Upper lobe of left lung (tissue), 6 donors: Measurements from ENCODE around the gene MMP14. TPM values are rescaled to one million over a fixed set of nuclear protein-coding genes. Genes with fewer than 3 reads are reported as not detected.
"Not testable (repeated sequence)": the region's sequence is repeated elsewhere in the genome, so short reads cannot be mapped to it uniquely, and the experiment has no call there.

Source experiments
- ATAC-seq, 2 donors: fragments of 200-7000 bp; cut with Tn5 transposase; one replicate each; pipeline ENCODE4 v1.9.1; 2022; ENCODE audit warnings: mild to moderate bottlenecking in 2 of 2, moderate library complexity in 2 of 2; ENCODE audit not compliant: low FRiP score in 2 of 2
- DNase-seq, 2 donors: peaks; one replicate each; pipeline ENCODE4 v3.0.0-alpha.2; 2019 to 2020
- H3K27ac ChIP-seq, 4 donors: fragments of 200-600 bp; sonication (generic); one replicate each; pipeline ENCODE4 v1.5.1; 2016 to 2019
- H3K27me3 ChIP-seq, 4 donors: fragments of 200-600 bp; sonication (generic); one replicate each; pipeline ENCODE4 v1.5.1; 2017 to 2019
- H3K36me3 ChIP-seq, 4 donors: fragments of 200-600 bp; sonication (generic); one replicate each; pipeline ENCODE4 v1.5.1; 2016 to 2019
- H3K4me1 ChIP-seq, 4 donors: fragments of 200-600 bp; sonication (generic); one replicate each; pipeline ENCODE4 v1.5.1; 2018 to 2019
- H3K4me3 ChIP-seq, 4 donors: fragments of 200-600 bp; sonication (generic); one replicate each; pipeline ENCODE4 v1.5.1; 2017 to 2019; ENCODE audit warnings: mild to moderate bottlenecking in 2 of 4, moderate library complexity in 1 of 4
- H3K9me3 ChIP-seq, 4 donors: fragments of 200-600 bp; sonication (generic); one replicate each; pipeline ENCODE4 v1.5.1; 2018 to 2019
- CTCF ChIP-seq, 6 experiments: fragments of 450-650 bp in 4 of 6; fragments of 200-600 bp in 2 of 6; sonication (generic) in 2 of 6; IDR thresholded peaks; one replicate each; pipeline ENCODE4 v1.5.1; 2016 to 2019; ENCODE audit warnings: antibody characterized with exemption in 6 of 6
- EP300 ChIP-seq, 4 donors: sonication (generic); formaldehyde crosslinking; IDR thresholded peaks; one replicate each; pipeline ENCODE4 v1.5.1; 2017; ENCODE audit warnings: antibody characterized with exemption in 4 of 4, control low read depth in 2 of 4
- POLR2A ChIP-seq, 4 donors: fragments of 450-650 bp; IDR thresholded peaks; one replicate each; pipeline ENCODE4 v1.5.1; 2016 to 2017; ENCODE audit warnings: antibody characterized with exemption in 4 of 4, mild to moderate bottlenecking in 2 of 4
- POLR2AphosphoS5 ChIP-seq, 2 donors: sonication (generic); formaldehyde crosslinking; IDR thresholded peaks; one replicate each; pipeline ENCODE4 v1.5.1; 2017; ENCODE audit warnings: antibody characterized with exemption in 2 of 2
- WGBS, 2 donors: methylation state at CpG; one replicate each; pipeline ENCODE4 v1.1.5; 2017 to 2018; 5-methylcytosine and 5-hydroxymethylcytosine counted together
- total RNA-seq, 6 donors: library from RNA; depleted of rRNA in 4 of 6; stranded (reverse); fragments of >200 nt in 4 of 6; gene quantifications; one replicate each; pipeline versions ENCODE4 v1.1.0 to v1.2.1, GENCODE V29; 2016 to 2021
- donor health status: DM: no; HTN: no; CAD: no; lungs with moderate emphysema.
- donor health status: DM: no; HTN: yes; CAD: no; lungs with severe emphysema.

Gene MMP14
- total RNA-seq, 6 donors from 2014 or later = 53.4 to 157 (median 104) TPM

- peak overlapping the region; percentile 72 to 77 (median 74) for H3K27ac ChIP-seq
- ATAC-seq = peak; percentile 29 to 63
- H3K4me1 ChIP-seq = peaks cover 25 to 47% (median 42%) of the 10 kb centered on the region in 4 donors
- no peak for TF ChIP-seq CTCF (IDR thresholded peaks at IDR 0.05)
- peak in 1 of 4 donors; percentile 29 for TF ChIP-seq POLR2A (IDR thresholded peaks at IDR 0.05)
- peak in 1 of 2 donors; percentile 11 for TF ChIP-seq POLR2AphosphoS5 (IDR thresholded peaks at IDR 0.05)
- WGBS, 2 donors = 48 to 58% methylated on average over 6 to 9 of the region's 9 CpGs
- DNase-seq = peak; percentile 46 to 82
- no peak overlapping the region for H3K4me3 ChIP-seq
- H3K36me3 ChIP-seq = peaks cover 0 to 11% (median 2%) of the 10 kb centered on the region in 4 donors
- H3K27me3 ChIP-seq = no peaks in the 10 kb centered on the region
- no peaks in the 10 kb centered on the region for H3K9me3 ChIP-seq
Observed at GRCh38 chr14:22850944-22851764, 14.8 kb downstream of the MMP14 start.

- not testable (repeated sequence) for H3K9me3 ChIP-seq, H3K27me3 ChIP-seq, DNase-seq, H3K36me3 ChIP-seq, ATAC-seq, H3K4me3 ChIP-seq
- H3K4me1 ChIP-seq = peaks cover 21 to 36% (median 34%) of the 10 kb centered on the region in 4 donors
- WGBS, 2 donors = 80 to 86% methylated on average over 12 of the region's 12 CpGs
- peak overlapping the region in 1 of 4 donors; percentile 74 for H3K27ac ChIP-seq
Observed at GRCh38 chr14:22852178-22852577, 15.8 kb downstream of the MMP14 start.

GRCh38 chr14:22852599-22852939 lies 16.2 kb downstream of the MMP14 start:
- H3K27ac ChIP-seq = peak overlapping the region in 3 of 4 donors; percentile 26 to 69 (median 60)

GRCh38 chr14:22852940-22853767 lies 16.8 kb downstream of the MMP14 start:
- TF ChIP-seq POLR2AphosphoS5 (IDR thresholded peaks at IDR 0.05) = no peak
- TF ChIP-seq POLR2A (IDR thresholded peaks at IDR 0.05) = peak in 1 of 4 donors; percentile 10
- peak; percentile 91 to 99 (median 97) for TF ChIP-seq CTCF (IDR thresholded peaks at IDR 0.05)
- Histone ChIP-seq H3K36me3 (no peaks in the 10 kb centered on the region), H3K9me3 (no peaks in the 10 kb centered on the region), H3K4me1 (peaks cover 12 to 28% (median 24%) of the 10 kb centered on the region in 4 donors), H3K27me3 (no peaks in the 10 kb centered on the region), H3K4me3 (peak overlapping the region; percentile 14 to 46 (median 34)), H3K27ac (peak overlapping the region; percentile 26 to 83 (median 64))
- 1 to 4% methylated on average over 5 to 20 of the region's 20 CpGs for WGBS, 2 donors
- peak; percentile 87 to 91 for DNase-seq
- ATAC-seq = peak; percentile 89 to 93

More at GRCh38 chr14:22852599-22852939, 16.2 kb downstream of the MMP14 start:
- no peak for TF ChIP-seq POLR2AphosphoS5 (IDR thresholded peaks at IDR 0.05)
- no peak for TF ChIP-seq CTCF (IDR thresholded peaks at IDR 0.05)
- TF ChIP-seq EP300 (IDR thresholded peaks at IDR 0.05) = no peak
- no peak for TF ChIP-seq POLR2A (IDR thresholded peaks at IDR 0.05)
- H3K36me3 ChIP-seq = no peaks in the 10 kb centered on the region
- H3K9me3 ChIP-seq = no peaks in the 10 kb centered on the region
- H3K27me3 ChIP-seq = no peaks in the 10 kb centered on the region
- DNase-seq (no peak), ATAC-seq (no peak)
- peaks cover 18 to 33% (median 30%) of the 10 kb centered on the region in 4 donors for H3K4me1 ChIP-seq
- H3K4me3 ChIP-seq = no peak overlapping the region
- WGBS, 2 donors = 64 to 75% methylated on average over 2 of the region's 2 CpGs

- not testable (repeated sequence) for H3K27me3 ChIP-seq, H3K27ac ChIP-seq, H3K36me3 ChIP-seq, H3K4me3 ChIP-seq, ATAC-seq, DNase-seq, H3K9me3 ChIP-seq
- peaks cover 4 to 22% (median 17%) of the 10 kb centered on the region in 4 donors for H3K4me1 ChIP-seq
- 95 to 98% methylated on average over 11 of the region's 11 CpGs for WGBS, 2 donors
Observed at GRCh38 chr14:22854296-22854695, 17.9 kb downstream of the MMP14 start.
